NCI-H1694 (cell line): ENCODE data around the gene PPIF.

Experiments used
- DNase-seq: peaks from one replicate; lab custom pipeline; 2025; lab: John Stamatoyannopoulos, UW

PPIF gene

DNA sequence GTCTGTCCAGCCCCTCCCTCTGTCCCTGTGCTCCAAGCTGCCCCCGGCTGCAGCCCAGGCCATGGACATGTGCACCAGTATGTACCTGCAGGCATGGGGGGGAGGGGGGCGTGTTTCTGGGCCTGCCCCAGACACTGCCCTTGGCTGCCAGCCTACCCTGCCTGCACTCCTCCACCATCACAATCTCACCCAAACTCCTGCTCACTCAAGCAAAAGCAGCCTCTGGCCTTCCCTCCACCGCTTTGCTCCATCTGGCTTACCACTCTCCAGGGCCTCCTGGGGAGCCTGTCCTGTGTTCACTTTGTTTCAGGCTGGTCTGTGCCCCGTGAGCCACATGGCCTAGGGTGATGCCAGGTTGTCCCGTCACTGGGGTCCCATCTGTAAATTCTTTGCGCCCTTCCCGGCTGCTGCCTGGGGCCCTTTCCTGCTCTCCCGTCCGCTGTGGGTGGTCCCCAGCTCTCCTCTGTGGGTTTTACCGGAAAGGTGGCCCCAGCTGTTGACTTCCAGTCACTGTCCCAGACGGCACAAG, 33.3 kb upstream of the PPIF start:
- peak; percentile 30 for DNase-seq

DNA sequence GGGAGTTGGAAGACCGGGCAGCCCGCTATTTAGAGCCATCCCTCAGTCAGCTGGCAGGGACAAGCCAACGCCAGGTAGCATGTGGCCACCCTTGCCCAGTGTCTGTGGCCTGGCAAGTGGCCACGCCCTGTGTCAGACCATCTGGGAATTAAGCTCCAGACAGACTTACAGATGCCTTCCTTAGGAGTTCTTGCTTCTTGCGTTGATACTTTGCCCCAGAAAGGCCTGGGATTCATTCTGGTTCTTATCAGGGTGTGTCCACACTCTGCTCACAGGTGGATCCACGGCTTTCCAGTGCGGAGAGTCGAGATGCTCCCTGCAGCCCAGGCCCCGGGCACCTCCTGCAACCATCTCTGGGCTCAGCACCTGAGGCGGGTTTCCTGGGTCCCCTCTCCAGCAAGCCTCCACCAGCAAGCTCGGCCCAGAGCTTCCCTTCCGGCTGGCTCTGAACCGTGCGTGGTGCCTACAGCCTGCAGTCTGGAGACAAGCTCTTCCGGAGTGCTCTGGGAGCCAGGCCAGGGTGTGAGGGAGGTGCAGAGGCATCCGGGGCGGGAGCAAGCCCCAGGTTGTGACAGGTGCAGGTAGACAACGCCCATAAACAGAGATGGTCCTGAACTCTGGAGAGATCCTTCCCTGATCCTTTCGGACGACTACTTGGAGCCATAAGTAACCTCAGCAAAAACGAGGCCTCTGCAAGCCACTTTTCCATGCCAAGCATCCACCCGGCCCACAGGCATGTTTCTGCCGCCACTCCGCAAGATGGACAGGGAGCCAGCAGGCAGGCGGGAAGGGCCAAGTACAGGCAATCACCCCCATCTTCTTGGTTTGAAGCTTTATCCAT, 32.3 kb upstream of the PPIF start:
- no peak for DNase-seq

GRCh38 chr10:79315602-79315920, 31.7 kb upstream of the PPIF start:
- no peak for DNase-seq

GRCh38 chr10:79316671-79317431, 30.4 kb upstream of the PPIF start:
- no peak for DNase-seq

GRCh38 chr10:79318369-79318768, 28.9 kb upstream of the PPIF start:
- no peak for DNase-seq

DNA sequence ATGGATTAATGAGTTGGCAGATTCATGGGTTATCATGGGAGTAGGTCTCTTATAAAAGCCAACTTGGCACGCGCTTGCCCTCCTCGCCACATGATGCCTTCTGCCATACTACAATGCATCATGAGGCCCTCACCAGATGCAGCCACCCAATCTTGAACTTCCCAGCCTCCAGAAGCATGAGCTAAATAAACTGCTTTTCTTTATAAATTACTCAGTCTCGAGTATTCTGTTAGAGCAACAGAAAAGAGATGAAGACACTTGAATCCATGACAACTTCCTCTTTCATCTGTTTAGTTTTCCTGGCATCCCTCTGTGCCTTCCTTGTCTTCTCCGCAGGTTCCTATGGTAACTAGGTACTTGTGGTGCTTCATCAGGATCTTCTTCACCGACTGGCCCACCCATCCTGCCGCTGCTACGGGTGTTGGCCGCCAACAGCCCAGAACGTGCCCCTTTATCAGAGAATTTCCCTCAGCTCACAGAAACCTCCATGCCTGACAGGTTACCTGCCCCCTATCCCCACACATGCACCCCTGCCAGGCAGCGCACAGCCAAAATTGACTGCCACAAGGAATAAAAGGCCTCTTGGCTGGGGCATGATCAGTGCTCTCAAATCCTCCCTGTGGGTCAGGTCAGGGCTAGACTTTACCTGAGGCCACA, 28.0 kb upstream of the PPIF start:
- no peak for DNase-seq

GRCh38 chr10:79320316-79320715, 27.0 kb upstream of the PPIF start:
- no peak for DNase-seq

GRCh38 chr10:79320820-79321493, 26.3 kb upstream of the PPIF start:
- DNase-seq: no peak

GRCh38 chr10:79321494-79321882, 25.8 kb upstream of the PPIF start:
- DNase-seq: no peak

GRCh38 chr10:79321951-79322350, 25.3 kb upstream of the PPIF start:
- no peak for DNase-seq

- DNase-seq: no peak
Observed at GRCh38 chr10:79322616-79323543, 24.4 kb upstream of the PPIF start.

- DNase-seq: no peak
Observed at GRCh38 chr10:79323602-79324001, 23.7 kb upstream of the PPIF start.

GRCh38 chr10:79324032-79324695, 23.1 kb upstream of the PPIF start:
- DNase-seq: no peak

GRCh38 chr10:79326361-79327089, 20.7 kb upstream of the PPIF start:
- DNase-seq: no peak

- no peak for DNase-seq
Observed at GRCh38 chr10:79327090-79327457, 20.2 kb upstream of the PPIF start.

GRCh38 chr10:79328147-79328701, 19.0 kb upstream of the PPIF start:
- DNase-seq: no peak

GRCh38 chr10:79328737-79329504, 18.3 kb upstream of the PPIF start:
- DNase-seq: no peak

GRCh38 chr10:79329529-79329928, 17.7 kb upstream of the PPIF start:
- DNase-seq: no peak

DNA sequence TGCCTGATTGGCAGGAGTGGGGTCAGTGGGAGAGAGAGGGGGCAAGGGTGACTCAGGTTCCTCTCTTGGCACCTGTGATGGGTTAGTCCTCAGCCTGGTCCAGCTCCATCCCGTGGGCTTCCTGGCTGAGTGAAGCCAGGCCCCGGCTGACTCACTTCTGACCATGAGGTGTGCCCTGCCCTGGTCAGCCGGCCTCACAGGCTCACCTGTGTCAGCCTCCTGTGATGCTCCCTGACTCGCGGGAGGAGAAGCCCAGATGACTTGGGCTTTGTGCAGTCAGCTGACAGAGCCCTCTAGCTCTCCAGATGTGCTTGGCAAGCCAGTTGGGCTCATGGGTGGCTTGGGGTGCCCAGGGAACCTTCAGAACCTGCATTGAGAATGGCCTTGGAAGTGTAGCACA, 16.0 kb upstream of the PPIF start:
- DNase-seq: no peak
